ENCODE results near the gene PPP2R5C. TPM values are rescaled to one million over a fixed set of nuclear protein-coding genes. Genes with fewer than 3 reads are reported as not detected.

The PPP2R5C gene
- total and polyA plus RNA-seq, 2 of the 8 experiments (the other 6 are each of a cell fraction or from before 2014, with no cell fraction given): 49.6 to 95.9 TPM

DNA sequence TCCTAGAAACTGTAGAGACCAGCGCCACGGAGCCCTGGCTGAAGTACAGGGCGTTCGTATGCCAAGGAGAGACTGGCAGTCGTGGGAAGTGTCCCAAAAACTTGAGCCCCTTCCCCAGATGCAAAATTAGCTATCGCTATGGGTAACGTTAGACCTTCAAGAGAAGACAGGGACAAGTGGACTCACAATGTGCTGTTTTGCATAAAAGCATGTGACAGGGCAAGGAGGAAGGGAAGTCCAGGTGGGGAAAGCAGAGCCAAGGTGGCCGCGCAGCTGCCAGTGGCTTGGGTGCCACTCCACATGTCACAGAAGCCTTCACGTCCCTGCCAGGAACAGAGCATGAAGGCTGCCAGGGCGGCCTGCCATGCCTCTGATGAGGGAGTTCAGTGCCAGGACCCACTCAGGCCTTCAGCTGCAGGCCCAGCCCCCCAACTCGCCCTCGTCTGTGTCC is 141.6 kb downstream of the PPP2R5C start (continued):
- TF ChIP-seq SAP30 (IDR thresholded peaks at IDR 0.05; ENCODE audit: insufficient read depth, insufficient replicate concordance, low read length): no peak
- TF ChIP-seq GTF2F1 (IDR thresholded peaks at IDR 0.05; ENCODE audit: borderline replicate concordance, low read depth, low read length): no peak
